ENCODE data around the gene OR7G2. TPM values are rescaled to one million over a fixed set of nuclear protein-coding genes. Genes with fewer than 3 reads are reported as not detected.
"Not testable (repeated sequence)": the region's sequence is repeated elsewhere in the genome, so short reads cannot be mapped to it uniquely, and the experiment has no call there.

OR7G2 gene
- total RNA-seq, 1 donor from 2014 or later = not detected

- DNase-seq = no peak
These were observed 33.5 kb downstream of the OR7G2 start for GRCh38 chr19:9073806-9074205.

- DNase-seq = not testable (repeated sequence)
These were observed 35.6 kb downstream of the OR7G2 start for GRCh38 chr19:9071720-9072119.

GRCh38 chr19:9070066-9070465, 37.2 kb downstream of the OR7G2 start:
- no peak for DNase-seq

- DNase-seq = no peak
These were observed 41.7 kb downstream of the OR7G2 start for GRCh38 chr19:9065457-9066014.

- DNase-seq = no peak
These were observed 45.4 kb downstream of the OR7G2 start for GRCh38 chr19:9061879-9062278.

- DNase-seq = no peak
These were observed 46.5 kb downstream of the OR7G2 start for GRCh38 chr19:9060564-9061340.

GRCh38 chr19:9058905-9059667, 48.2 kb downstream of the OR7G2 start:
- no peak for DNase-seq

GRCh38 chr19:9057505-9058258, 49.6 kb downstream of the OR7G2 start:
- DNase-seq = no peak

GRCh38 chr19:9056131-9056530, 51.1 kb downstream of the OR7G2 start:
- DNase-seq = not testable (repeated sequence)

GRCh38 chr19:9054765-9055164, 52.5 kb downstream of the OR7G2 start:
- no peak for DNase-seq

GRCh38 chr19:9054207-9054606, 53.1 kb downstream of the OR7G2 start:
- DNase-seq = no peak

GRCh38 chr19:9053674-9054073, 53.6 kb downstream of the OR7G2 start:
- DNase-seq = not testable (repeated sequence)

GRCh38 chr19:9052894-9053293, 54.4 kb downstream of the OR7G2 start:
- no peak for DNase-seq

Small RNAs within 50 kb of the gene (small RNA-seq; reads per million reads assigned to genes)
- not detected for gene OR1M4P (ENCODE audit: low replicate concordance)

Other genes with a start within 250 kb of the OR7G2 start
- 0.49 TPM for gene MUC16, start 97.1 kb downstream of the OR7G2 start, total RNA-seq
- not detected for gene OR1M1, start 20.4 kb downstream of the OR7G2 start, total RNA-seq
- gene OR7G1, start 8.3 kb upstream of the OR7G2 start, total RNA-seq = not detected
- not detected for gene OR7G3, start 19.5 kb upstream of the OR7G2 start, total RNA-seq
- 14.0 TPM for gene ZNF317, start 32.9 kb upstream of the OR7G2 start, total RNA-seq
- gene OR7D2, start 71.5 kb upstream of the OR7G2 start, total RNA-seq = not detected
- gene OR7D4, start 112.1 kb upstream of the OR7G2 start, total RNA-seq = not detected
- not detected for gene OR7E24, start 143.5 kb upstream of the OR7G2 start, total RNA-seq
- 12.8 TPM for gene ZNF699, start 202.4 kb upstream of the OR7G2 start, total RNA-seq
- gene ZNF559, start 216.7 kb upstream of the OR7G2 start, total RNA-seq = 29.8 TPM